GM12891 (cell line): ENCODE data around the gene TBC1D20.

Experiments used
- POLR2A ChIP-seq: IDR thresholded peaks from 2 replicates; pipeline ENCODE4 v1.6.1; 2011; ENCODE audit warnings: low read depth, low read length, control low read depth
- POLR2AphosphoS5 ChIP-seq: IDR thresholded peaks from 2 replicates; pipeline ENCODE4 v1.6.1; 2011; ENCODE audit warnings: low read depth, low read length, control low read depth
- TAF1 ChIP-seq: IDR thresholded peaks from 2 replicates; pipeline ENCODE4 v1.6.1; 2011; ENCODE audit warnings: low read depth, low read length, control low read depth

- TF ChIP-seq POLR2AphosphoS5 (no peak), POLR2A (no peak), TAF1 (no peak)
These were observed 18.2 kb downstream of the TBC1D20 start for GRCh38 chr20:444117-444516.
